Raji (cell line): ENCODE measurements around the gene TNFRSF19.

Experiments
- POLR2A ChIP-seq: IDR thresholded peaks from 2 replicates; pipeline ENCODE4 v1.6.1; 2011; ENCODE audit warnings: low read depth, low read length, control low read depth; ENCODE audit not compliant: insufficient read depth

TNFRSF19 gene

GRCh38 chr13:23716401-23716800 is 146.2 kb downstream of the TNFRSF19 start:
- TF ChIP-seq POLR2A, result no peak

GRCh38 chr13:23718996-23719395 is 148.8 kb downstream of the TNFRSF19 start:
- no peak for TF ChIP-seq POLR2A

GRCh38 chr13:23722726-23723453 is 152.7 kb downstream of the TNFRSF19 start:
- no peak for TF ChIP-seq POLR2A

GRCh38 chr13:23723471-23723870 is 153.3 kb downstream of the TNFRSF19 start:
- no peak for TF ChIP-seq POLR2A

- TF ChIP-seq POLR2A, result no peak
Observed at GRCh38 chr13:23724196-23724970, 154.2 kb downstream of the TNFRSF19 start.
